Skeletal muscle cell (primary cell): ENCODE data around the gene SBNO1.
"Not testable (repeated sequence)": the region's sequence is repeated elsewhere in the genome, so short reads cannot be mapped to it uniquely, and the experiment has no call there.

Source experiments
- DNase-seq: peaks from one replicate; pipeline ENCODE4 v3.0.0-alpha.2; 2010; ENCODE audit warnings: low read depth
- H3K4me3 ChIP-seq: 2 replicates; pipeline ENCODE4 v1.5.1; 2011; ENCODE audit warnings: low read depth, mild to moderate bottlenecking, control low read depth, low read length, moderate library complexity

The SBNO1 gene

DNA sequence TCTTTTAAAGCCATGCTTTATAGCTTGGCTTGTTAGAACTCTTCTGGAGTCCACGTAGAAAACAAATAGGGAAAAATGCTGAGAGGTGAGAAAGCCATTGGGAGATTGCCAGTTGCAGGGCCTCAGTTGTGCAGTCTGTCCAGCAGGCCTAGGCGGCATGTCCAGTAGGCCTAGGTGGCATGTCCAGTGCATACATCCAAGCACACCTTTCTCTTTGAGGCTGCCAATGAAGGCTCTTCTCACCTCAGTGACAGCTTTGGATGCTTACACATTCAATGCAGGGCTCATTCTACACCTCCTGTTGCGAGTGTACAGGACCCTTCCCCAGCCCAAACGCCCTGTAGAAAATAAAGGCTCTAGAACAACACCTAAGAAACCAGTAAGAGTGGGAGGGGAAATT is 106.1 kb downstream of the SBNO1 start:
- no peak for DNase-seq
- H3K4me3 ChIP-seq, result no peak overlapping the region

DNA sequence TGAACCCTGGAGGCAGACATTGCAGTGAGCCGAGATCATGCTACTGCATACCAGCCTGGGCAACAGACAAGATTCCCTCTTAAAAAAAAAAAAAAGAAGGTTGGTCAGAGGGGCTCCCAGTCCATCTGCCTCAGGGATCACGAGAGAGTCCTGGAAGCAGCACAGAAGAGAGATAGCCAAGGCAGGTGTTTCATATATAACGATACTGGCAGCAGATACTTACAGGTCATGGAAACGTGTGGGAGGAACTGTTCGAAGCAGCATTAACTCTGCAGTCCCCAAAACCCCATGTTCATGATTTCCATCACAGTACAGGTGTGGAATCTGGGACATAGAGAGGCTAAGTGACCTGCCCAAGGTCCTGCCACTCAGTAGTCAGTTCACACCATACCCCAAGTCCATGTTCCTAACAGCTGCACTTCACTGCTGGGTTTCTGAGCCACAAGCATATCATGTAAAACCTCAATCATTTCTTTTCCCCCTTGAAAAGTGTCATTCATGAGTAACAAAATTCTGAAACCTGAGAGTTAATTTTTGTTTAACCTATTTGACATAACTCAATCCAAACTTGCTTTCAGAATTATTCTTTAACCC is 109.7 kb downstream of the SBNO1 start:
- H3K4me3 ChIP-seq, result no peak overlapping the region
- no peak for DNase-seq

DNA sequence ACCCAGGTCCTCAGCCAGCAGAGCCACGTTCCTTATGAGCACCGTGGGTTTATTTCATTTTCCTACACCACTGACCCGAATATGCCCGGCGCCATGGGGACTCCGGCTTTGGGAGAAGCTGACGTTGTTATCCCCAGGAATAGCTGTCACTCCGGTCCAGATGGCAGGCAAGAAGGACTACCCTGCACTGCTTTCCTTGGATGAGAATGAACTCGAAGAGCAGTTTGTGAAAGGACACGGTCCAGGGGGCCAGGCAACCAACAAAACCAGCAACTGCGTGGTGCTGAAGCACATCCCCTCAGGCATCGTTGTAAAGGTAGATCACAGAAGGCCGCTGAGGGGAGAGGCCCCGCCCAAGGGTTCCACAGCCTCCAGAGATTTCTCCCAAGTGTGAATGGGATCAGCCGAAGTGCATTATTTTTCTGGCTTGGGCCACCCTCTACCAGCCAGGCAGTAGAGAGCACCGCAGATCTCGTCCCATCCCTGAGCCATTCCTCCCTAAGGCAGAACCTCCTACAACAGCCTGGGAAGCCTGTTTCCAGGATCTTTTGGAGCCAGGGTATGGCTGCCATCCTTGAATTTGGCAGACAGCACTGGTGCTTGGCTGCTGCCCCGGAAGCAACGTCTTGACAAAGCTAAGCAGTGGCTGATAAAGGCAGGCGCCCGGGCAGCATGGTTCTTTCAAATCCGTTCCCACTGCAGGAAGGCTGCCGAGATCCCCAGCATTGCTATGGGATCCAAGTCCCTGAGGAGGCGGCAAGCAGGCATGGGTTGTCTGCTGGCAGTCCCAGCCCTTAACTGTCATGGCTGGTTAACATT is 110.8 kb downstream of the SBNO1 start:
- no peak for DNase-seq
- no peak overlapping the region for H3K4me3 ChIP-seq

DNA sequence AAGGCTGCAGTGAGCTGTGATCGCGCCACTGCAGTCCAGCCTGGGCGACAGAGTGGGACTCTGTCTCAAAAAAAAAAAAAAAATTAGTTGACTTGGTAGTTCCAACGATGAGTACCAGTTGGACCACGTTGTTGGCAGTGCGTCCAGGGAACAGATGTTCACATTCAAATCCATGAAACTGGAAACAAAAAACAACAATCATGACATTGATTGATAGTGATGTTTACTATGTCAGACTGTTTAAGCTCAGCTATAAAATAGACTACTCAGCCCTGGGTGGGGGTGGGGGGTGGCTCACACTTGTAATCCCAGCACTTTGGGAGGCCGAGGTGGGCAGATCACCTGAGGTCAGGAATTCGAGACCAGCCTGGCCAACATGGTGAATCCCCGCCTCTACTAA is 112.3 kb downstream of the SBNO1 start:
- H3K4me3 ChIP-seq, DNase-seq: not testable (repeated sequence)

DNA sequence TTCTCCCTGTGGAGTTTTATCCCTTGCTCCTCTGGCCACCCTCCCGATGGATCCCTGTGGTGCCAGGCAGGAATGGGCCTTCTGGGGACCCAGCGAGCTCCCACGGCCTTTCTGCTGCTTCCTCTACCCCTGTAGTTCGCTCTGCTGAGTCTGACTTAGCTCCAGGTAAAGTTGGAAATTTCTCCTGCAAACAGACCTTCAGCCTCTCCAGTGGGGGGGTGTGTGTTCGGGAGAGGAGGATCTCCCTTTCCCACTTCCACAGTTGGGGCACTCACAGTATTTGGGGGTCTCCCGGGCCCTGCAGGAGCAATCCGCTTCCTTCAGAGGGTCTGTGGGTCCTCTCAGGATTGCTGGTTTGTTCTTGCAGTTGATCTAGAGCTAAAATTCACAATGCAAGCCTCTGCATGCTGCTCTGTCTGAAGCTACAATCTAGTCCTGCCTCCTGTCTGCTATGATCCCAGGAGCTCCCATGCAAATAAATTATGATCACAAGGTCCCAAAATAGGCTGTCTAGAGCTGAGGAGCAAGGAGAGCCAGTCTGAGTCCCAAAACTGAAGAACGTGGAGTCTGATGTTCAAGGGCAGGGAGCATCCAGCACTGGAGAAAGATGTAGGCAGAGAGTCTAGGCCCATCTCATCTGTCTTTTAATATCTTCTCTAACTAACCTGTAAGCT is 113.1 kb downstream of the SBNO1 start:
- DNase-seq, result no peak
- no peak overlapping the region for H3K4me3 ChIP-seq

DNA sequence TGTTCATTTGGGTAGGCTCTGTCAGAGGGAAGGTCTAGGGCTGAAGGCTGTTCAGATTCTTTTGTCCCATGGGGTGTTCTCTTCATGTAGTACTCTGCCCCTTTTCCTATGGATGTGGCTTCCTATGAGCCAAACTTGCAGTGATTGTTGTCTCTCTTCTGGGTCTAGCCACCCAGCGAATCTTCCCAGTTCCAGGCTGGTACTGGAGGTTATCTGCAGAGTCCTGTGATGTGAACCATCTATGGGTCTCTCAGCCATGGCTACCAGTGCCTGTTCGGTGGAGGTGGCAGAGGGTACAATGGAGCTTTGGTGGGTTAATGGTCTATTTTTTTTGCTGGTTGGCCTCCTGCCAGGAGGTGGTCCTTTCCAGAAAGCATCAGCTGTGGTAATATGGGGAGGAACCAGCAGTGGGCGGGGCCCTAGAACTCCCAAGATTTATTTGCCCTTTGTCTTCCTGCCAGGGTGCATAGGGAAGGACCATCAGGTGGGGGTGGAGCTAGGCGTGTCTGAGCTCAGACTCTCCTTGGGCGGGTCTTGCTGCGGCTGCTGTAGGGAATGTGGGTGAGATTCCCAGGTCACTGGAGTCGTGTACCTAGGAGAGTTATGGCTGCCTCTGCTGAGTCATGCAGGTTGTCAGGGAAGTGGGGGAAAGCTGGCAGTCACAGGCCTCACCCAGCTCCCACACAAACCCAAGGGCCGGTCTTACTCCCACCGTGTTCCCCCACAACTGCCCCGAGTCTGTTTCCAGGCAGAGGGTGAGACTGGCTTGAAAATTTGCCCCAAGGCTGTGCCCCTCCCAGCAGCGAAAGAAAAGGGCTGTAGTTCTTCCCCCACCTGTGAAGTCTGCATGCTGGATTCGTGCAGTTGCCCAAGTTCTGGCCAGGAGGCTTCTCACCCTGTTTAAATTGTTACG is 113.9 kb downstream of the SBNO1 start:
- no peak for DNase-seq
- H3K4me3 ChIP-seq, result no peak overlapping the region

DNA sequence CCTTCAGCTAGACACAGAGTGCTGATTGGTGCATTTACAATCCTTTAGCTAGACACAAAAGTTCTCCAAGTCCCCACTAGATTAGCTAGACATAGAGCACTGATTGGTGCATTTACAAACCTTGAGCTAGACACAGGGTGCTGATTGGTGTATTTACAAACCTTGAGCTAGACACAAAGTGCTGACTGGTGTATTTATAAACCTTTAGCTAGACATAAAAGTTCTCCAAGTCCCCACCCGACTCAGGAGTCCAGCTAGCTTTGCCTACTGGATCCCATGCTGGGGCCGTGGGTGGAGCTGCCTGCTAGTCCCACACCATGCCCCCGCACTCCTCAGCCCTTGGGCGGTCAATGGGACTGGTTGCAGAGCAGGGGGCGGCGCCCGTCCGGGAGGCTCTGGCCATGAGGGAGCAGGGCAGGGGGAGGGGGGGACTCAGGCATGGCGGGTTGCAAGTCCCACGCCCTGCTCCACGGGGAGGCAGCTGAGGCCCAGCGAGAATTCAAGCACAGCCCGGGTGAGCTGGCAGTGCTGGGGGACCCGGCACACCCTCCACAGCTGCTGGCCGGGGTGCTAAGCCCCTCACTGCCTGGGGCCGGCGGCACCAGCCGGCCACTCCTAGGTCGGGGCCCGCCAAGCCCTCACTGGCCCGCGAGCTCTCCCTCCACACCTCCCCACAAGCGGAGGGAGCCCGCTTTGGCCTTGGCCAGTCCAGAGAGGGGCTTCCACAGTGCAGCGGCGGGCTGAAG is 115.5 kb downstream of the SBNO1 start:
- DNase-seq, H3K4me3 ChIP-seq: not testable (repeated sequence)

DNA sequence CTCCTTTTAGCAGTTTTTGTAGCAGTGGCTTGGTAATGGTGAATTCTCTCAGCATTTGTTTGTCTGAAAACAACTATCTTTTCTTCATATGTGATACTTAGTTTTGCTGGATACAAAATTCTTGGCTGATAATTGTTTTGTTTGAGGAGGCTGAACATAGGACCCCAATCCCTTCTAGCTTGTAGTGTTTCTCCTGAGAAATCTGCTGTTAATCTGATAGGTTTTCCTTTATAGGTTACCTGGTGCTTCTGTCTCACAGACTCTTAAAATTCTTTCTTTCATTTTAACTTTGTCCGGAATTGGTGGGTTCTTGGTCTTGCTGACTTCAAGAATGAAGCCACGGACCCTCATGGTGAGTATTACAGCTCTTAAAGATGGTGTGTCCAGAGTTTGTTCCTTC is 116.5 kb downstream of the SBNO1 start:
- not testable (repeated sequence) for H3K4me3 ChIP-seq, DNase-seq

DNA sequence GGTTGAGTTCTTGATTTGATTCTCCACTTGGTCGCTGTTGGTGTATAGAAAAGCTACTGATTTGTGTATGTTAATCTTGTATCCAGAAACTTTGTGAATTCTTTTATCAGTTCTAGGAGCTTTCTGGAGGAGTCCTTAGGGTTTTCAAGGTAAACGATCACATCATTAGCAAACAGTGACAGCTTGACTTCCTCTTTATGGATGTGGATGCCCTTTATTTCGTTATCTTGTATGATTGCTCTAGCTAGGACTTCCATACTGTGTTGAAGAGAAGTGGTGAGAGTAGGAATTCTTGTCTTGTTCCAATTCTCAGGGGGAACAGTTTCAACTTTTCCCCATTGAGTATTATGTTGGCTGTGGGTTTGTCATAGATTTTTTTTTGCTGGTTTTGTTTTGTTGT is 119.0 kb downstream of the SBNO1 start:
- no peak overlapping the region for H3K4me3 ChIP-seq
- DNase-seq, result no peak

DNA sequence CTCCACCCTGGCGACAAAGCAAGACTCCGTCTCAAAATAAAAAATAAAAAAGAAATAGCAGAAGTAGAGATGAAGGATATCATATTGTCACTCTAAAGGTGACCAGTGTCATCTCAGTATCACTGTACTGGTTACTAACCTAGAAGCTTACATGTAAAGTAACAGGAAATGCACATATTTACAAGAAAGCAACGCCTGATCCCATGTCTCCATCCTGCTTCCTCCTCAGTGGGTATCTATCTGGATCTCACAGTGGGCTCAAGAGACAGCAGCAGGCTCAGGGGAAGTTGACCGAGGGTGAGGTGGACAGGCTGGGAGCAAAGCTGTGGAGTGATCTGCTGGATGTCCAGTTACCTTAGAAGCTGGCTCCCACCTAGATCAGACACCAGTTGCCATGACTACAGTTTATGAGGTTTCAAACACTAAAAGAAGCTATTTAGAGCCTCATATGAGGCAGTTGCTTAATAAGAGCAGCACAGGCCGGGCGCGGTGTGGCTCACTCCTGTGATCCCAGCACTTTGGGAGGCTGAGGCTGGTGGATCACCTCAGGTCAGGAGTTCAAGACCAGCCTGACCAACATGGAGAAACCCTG is 120.9 kb downstream of the SBNO1 start:
- no peak overlapping the region for H3K4me3 ChIP-seq
- DNase-seq, result no peak

DNA sequence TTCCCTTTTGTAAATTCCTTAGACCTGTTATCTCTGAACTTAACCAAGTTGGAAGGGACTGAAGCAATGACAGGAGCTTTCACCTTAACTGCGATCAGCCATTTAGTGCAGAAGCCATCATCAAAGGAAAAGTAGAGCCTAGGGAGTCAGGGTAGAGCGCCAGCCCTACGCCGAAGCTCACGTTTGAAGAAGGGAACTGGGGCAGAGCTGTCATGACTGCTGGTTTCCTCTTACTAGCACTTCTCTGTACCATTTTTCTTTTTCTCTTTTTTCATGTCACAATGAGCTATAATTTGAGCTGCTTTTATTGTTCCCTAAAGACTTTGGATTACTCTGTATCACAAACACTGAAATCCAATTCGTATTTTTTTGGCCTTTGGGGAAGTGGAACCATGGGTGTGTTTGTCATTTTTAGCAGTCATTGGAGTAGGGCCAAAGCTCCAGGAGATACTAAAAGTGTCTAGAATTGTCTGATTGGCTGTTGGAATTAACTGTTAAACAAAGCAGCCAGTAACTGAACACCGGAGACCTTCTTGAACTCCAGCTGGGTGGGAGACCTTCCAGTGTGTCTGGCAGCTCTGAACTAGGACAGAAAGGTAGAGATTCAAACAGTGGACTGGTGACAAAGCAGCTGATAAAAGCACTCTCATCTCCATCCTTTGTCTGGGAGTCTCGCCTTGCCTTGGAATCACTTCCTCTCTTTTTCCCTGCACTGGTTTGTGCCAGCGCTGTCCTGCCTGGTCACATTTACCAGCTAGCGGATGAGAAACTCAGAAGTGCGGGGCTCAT is 122.3 kb downstream of the SBNO1 start:
- DNase-seq, result no peak
- no peak overlapping the region for H3K4me3 ChIP-seq
